Keratinocyte (primary cell): ENCODE data around the gene CHI3L1. TPM values are rescaled to one million over a fixed set of nuclear protein-coding genes. Genes with fewer than 3 reads are reported as not detected.

Experiments
- DNase-seq: peaks from one replicate; pipeline ENCODE4 v3.0.0-alpha.2; 2011; ENCODE audit warnings: low read depth, missing footprints, low spot score
- FAIRE-seq: peaks from 2 replicates; lab custom pipeline; 2011; peaks lifted over from hg19 to GRCh38; lab: Jason Lieb, UNC
- H2AFZ ChIP-seq: 2 replicates; pipeline ENCODE4 v1.6.0; 2012; ENCODE audit warnings: low read length, control low read depth, inconsistent platforms; ENCODE audit not compliant: control insufficient read depth
- H3K27ac ChIP-seq: 2 replicates; pipeline ENCODE4 v1.5.1; 2011; ENCODE audit warnings: low read length; ENCODE audit not compliant: control insufficient read depth, insufficient read depth
- H3K27me3 ChIP-seq: 3 replicates; pipeline ENCODE4 v1.6.0; 2011; ENCODE audit warnings: low read length; ENCODE audit not compliant: control insufficient read depth, insufficient read depth; ENCODE audit errors: extremely low read depth
- H3K36me3 ChIP-seq, 2 experiments: 2 replicates in 1 of 2; 3 replicates in 1 of 2; pipeline ENCODE4 v1.5.1; 2011; ENCODE audit warnings: low read length in 2 of 2, mild to moderate bottlenecking in 1 of 2; ENCODE audit not compliant: control insufficient read depth in 2 of 2, insufficient read depth in 2 of 2; ENCODE audit errors: extremely low read depth in 1 of 2
- H3K4me1 ChIP-seq: 3 replicates; pipeline ENCODE4 v1.5.1; 2011; ENCODE audit warnings: low read length; ENCODE audit not compliant: control insufficient read depth, insufficient read depth; ENCODE audit errors: extremely low read depth
- H3K4me2 ChIP-seq: 3 replicates; pipeline ENCODE4 v1.6.0; 2011; ENCODE audit warnings: low read depth, low read length; ENCODE audit not compliant: control insufficient read depth, insufficient read depth; ENCODE audit errors: extremely low read depth
- H3K4me3 ChIP-seq, 3 experiments: fragments of 200-600 bp in 1 of 3; sonication (generic) in 1 of 3; 2 replicates in 2 of 3; 3 replicates in 1 of 3; pipeline ENCODE4 v1.5.1; 2011 to 2016; ENCODE audit warnings: low read length in 3 of 3, mild to moderate bottlenecking in 3 of 3, control low read depth in 2 of 3, inconsistent platforms in 1 of 3, low read depth in 1 of 3, mixed read lengths in 1 of 3, mixed run types in 1 of 3, moderate library complexity in 1 of 3; ENCODE audit not compliant: control insufficient read depth in 2 of 3, insufficient read depth in 2 of 3; ENCODE audit errors: extremely low read depth in 1 of 3
- H3K79me2 ChIP-seq: 2 replicates; pipeline ENCODE4 v1.6.0; 2012; ENCODE audit warnings: low read length; ENCODE audit not compliant: control insufficient read depth, insufficient read depth
- H3K9ac ChIP-seq: 3 replicates; pipeline ENCODE4 v1.6.0; 2011; ENCODE audit warnings: low read length; ENCODE audit not compliant: control insufficient read depth, insufficient read depth; ENCODE audit errors: extremely low read depth
- H3K9me1 ChIP-seq: 3 replicates; pipeline ENCODE4 v1.6.0; 2011; ENCODE audit warnings: low read length; ENCODE audit not compliant: control insufficient read depth, insufficient read depth; ENCODE audit errors: extremely low read depth
- H3K9me3 ChIP-seq: 2 replicates; pipeline ENCODE4 v1.5.1; 2012; ENCODE audit warnings: low read depth, low read length; ENCODE audit not compliant: control insufficient read depth
- H4K20me1 ChIP-seq: 3 replicates; pipeline ENCODE4 v1.6.0; 2011; ENCODE audit warnings: low read length; ENCODE audit not compliant: control insufficient read depth, insufficient read depth; ENCODE audit errors: extremely low read depth
- CTCF ChIP-seq, 3 experiments: IDR thresholded peaks in 1 of 3; conservative IDR thresholded peaks in 1 of 3; optimal IDR thresholded peaks in 1 of 3; 2 replicates in 2 of 3; 3 replicates in 1 of 3; pipeline versions ENCODE3 to v1.5.1; 2011; ENCODE audit warnings: low read length in 3 of 3, mild to moderate bottlenecking in 3 of 3, moderate library complexity in 2 of 3, control low read depth in 1 of 3, inconsistent platforms in 1 of 3; ENCODE audit not compliant: insufficient read depth in 2 of 3; ENCODE audit errors: extremely low read depth in 1 of 3
- EZH2 ChIP-seq: IDR thresholded peaks from one replicate; pipeline ENCODE4 v1.6.1; 2012; ENCODE audit warnings: inconsistent platforms, mild to moderate bottlenecking, low read length, moderate library complexity
- dilution Hi-C: fragments of 300-500 bp; cut with MboI; formaldehyde crosslinking; loops from one replicate; pipeline ENCODE4 v1.7.0; 2020; ENCODE audit warnings: low sequenced_read_pairs; ENCODE audit not compliant: extremely low pct_ligation_motif_present
- polyA plus RNA-seq, 5 experiments: library from polyadenylated mRNA; depleted of rRNA in 3 of 5; stranded (reverse) in 3 of 5; stranded (forward) in 1 of 5; unstranded in 1 of 5; fragments of >200 nt; gene quantifications; 1 replicate in 1 of 5; 2 replicates in 3 of 5; 3 replicates in 1 of 5; pipeline versions ENCODE4 v1.2.1 to v1.2.3, GENCODE V29; 2011 to 2012; ENCODE audit warnings: missing spikeins in 2 of 5, low read depth in 1 of 5, low replicate concordance in 1 of 5

Gene CHI3L1
- polyA plus RNA-seq, 1 donor (not counting 4 experiments of a cell fraction or from before 2014, with no cell fraction given), result 0.20 TPM

DNA sequence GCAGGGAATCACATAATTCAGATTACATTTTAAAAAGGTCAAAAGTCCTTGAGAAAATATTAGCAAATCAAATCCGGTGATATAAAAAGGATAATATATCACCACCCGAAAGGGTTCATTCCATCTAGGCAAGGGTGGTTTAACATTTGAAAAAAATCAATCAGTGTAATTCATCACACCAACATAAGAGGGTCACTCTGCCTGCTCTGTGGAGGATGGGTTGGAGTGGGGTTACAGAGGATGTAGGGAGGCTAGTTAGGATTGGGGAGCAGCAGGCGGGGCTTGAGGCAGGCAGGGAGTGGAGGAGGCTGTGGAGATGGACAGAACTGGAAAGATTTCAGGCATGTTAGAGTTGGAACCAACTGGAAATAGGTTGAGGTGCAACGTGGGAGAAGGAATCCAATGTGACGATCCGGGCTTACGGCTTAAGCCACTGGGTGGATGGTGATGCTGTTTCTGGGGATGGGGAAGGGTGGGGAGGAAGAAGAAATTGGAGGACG, 46.5 kb downstream of the CHI3L1 start:
- no peak for TF ChIP-seq EZH2
- no peak for TF ChIP-seq CTCF (optimal IDR thresholded peaks at IDR 0.05 in 1 of 3, IDR thresholded peaks at IDR 0.05 in 1 of 3, conservative IDR thresholded peaks at IDR 0.05 in 1 of 3; ENCODE audit: extremely low read depth in 1 of 3, insufficient read depth in 2 of 3, low read length in 3 of 3)
- H3K4me3 ChIP-seq, result no peak overlapping the region
- no peaks in the 10 kb centered on the region for H4K20me1 ChIP-seq
- FAIRE-seq (no peak), DNase-seq (no peak)
- no peak overlapping the region for H2AFZ ChIP-seq
- H3K9ac ChIP-seq, result no peak overlapping the region
- no peaks in the 10 kb centered on the region for H3K79me2 ChIP-seq
- no peak overlapping the region for H3K4me2 ChIP-seq
- peaks cover 7% of the 10 kb centered on the region for H3K4me1 ChIP-seq
- no peaks in the 10 kb centered on the region for H3K36me3 ChIP-seq
- no peaks in the 10 kb centered on the region for H3K9me1 ChIP-seq
- dilution Hi-C loops, result no loop called here
- no peak overlapping the region for H3K27ac ChIP-seq
- H3K27me3 ChIP-seq, result peaks cover 10% of the 10 kb centered on the region
- H3K9me3 ChIP-seq, result no peaks in the 10 kb centered on the region

- TF ChIP-seq EZH2, result no peak
- no peak for TF ChIP-seq CTCF (optimal IDR thresholded peaks at IDR 0.05 in 1 of 3, IDR thresholded peaks at IDR 0.05 in 1 of 3, conservative IDR thresholded peaks at IDR 0.05 in 1 of 3; ENCODE audit: extremely low read depth in 1 of 3, insufficient read depth in 2 of 3, low read length in 3 of 3)
- DNase-seq (no peak), FAIRE-seq (no peak)
- Histone ChIP-seq H3K4me1 (peaks cover 7% of the 10 kb centered on the region), H3K27me3 (peaks cover 10% of the 10 kb centered on the region), H3K79me2 (no peaks in the 10 kb centered on the region), H4K20me1 (no peaks in the 10 kb centered on the region), H3K36me3 (no peaks in the 10 kb centered on the region), H3K9me3 (no peaks in the 10 kb centered on the region), H3K27ac (no peak overlapping the region), H3K9ac (no peak overlapping the region), H3K4me2 (no peak overlapping the region), H3K4me3 (no peak overlapping the region), H2AFZ (no peak overlapping the region), H3K9me1 (no peaks in the 10 kb centered on the region)
- dilution Hi-C loops, result no loop called here
Observed at GRCh38 chr1:203138066-203138465, 48.4 kb downstream of the CHI3L1 start.
